ENCODE data around the gene TIGD4.

DNA sequence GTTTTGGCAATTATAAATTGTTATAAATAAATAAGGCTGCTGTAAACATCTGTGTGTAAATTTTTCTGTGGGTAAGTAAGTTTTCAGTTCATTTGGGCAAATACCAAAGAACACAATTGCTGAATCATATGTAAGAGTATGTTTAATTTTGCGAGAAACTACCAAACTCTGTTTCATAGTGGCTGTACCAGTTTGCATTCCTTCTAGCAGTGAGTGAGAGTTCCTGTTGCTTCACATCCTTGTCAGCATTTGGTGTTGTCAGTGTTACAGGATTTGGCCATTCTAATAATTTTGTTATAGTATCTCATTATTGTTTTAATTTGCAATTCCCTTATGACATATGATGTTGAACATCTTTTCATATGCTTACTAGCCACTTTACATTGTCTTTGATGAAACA, 48.6 kb upstream of the TIGD4 start:
- TF ChIP-seq, protein P1, sequence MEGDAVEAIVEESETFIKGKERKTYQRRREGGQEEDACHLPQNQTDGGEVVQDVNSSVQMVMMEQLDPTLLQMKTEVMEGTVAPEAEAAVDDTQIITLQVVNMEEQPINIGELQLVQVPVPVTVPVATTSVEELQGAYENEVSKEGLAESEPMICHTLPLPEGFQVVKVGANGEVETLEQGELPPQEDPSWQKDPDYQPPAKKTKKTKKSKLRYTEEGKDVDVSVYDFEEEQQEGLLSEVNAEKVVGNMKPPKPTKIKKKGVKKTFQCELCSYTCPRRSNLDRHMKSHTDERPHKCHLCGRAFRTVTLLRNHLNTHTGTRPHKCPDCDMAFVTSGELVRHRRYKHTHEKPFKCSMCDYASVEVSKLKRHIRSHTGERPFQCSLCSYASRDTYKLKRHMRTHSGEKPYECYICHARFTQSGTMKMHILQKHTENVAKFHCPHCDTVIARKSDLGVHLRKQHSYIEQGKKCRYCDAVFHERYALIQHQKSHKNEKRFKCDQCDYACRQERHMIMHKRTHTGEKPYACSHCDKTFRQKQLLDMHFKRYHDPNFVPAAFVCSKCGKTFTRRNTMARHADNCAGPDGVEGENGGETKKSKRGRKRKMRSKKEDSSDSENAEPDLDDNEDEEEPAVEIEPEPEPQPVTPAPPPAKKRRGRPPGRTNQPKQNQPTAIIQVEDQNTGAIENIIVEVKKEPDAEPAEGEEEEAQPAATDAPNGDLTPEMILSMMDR (IDR thresholded peaks at IDR 0.05), result no peak
- TF ChIP-seq POLR2A (IDR thresholded peaks at IDR 0.05), result no peak

Measured in Peyer's patch (tissue), 4 donors.